Kidney (tissue), 14 donors: Measurements from ENCODE around the gene ZNF592. TPM values are rescaled to one million over a fixed set of nuclear protein-coding genes. Genes with fewer than 3 reads are reported as not detected.

Experiments
- DNase-seq, 5 donors: peaks; one replicate each; pipeline ENCODE4 v3.0.0-alpha.2; 2013 to 2020
- FAIRE-seq: peaks from 2 replicates; lab custom pipeline; 2012; peaks lifted over from hg19 to GRCh38; lab: Jason Lieb, UNC
- H3K27ac ChIP-seq, 2 donors: one replicate each; pipeline ENCODE4 v1.7.0; 2013; ENCODE audit warnings: low read depth in 2 of 2, low read length in 2 of 2, inconsistent platforms in 1 of 2
- H3K27me3 ChIP-seq: one replicate; pipeline ENCODE4 v1.7.1; 2013; ENCODE audit warnings: low read length, inconsistent platforms; ENCODE audit not compliant: control insufficient read depth, insufficient read depth
- H3K36me3 ChIP-seq, 3 donors: one replicate each; pipeline versions ENCODE4 v1.7.0 to v1.7.1; 2013; ENCODE audit warnings: low read length in 3 of 3, control low read depth in 1 of 3, inconsistent platforms in 1 of 3; ENCODE audit not compliant: insufficient read depth in 3 of 3, control insufficient read depth in 2 of 3
- H3K4me1 ChIP-seq, 3 donors: one replicate each; pipeline versions ENCODE4 v1.7.0 to v1.7.1; 2013; ENCODE audit warnings: low read length in 3 of 3, inconsistent platforms in 1 of 3, low read depth in 1 of 3; ENCODE audit not compliant: control insufficient read depth in 2 of 3, insufficient read depth in 2 of 3
- H3K4me3 ChIP-seq, 3 donors: one replicate each; pipeline versions ENCODE4 v1.7.0 to v1.8.1; 2013; ENCODE audit warnings: low read length in 3 of 3, control low read depth in 1 of 3, inconsistent platforms in 1 of 3
- H3K9ac ChIP-seq, 3 donors: one replicate each; pipeline versions ENCODE4 v1.7.0 to v1.7.1; 2013; ENCODE audit warnings: low read length in 3 of 3, control low read depth in 1 of 3, inconsistent platforms in 1 of 3
- H3K9me3 ChIP-seq, 3 donors: one replicate each; pipeline versions ENCODE4 v1.7.0 to v1.7.1; 2013; ENCODE audit warnings: low read length in 3 of 3, control low read depth in 1 of 3, inconsistent platforms in 1 of 3; ENCODE audit not compliant: control insufficient read depth in 2 of 3, insufficient read depth in 1 of 3
- CTCF ChIP-seq: IDR thresholded peaks from 3 replicates; pipeline ENCODE4 v1.5.1; 2012; ENCODE audit warnings: mild to moderate bottlenecking, moderate library complexity, borderline replicate concordance; ENCODE audit not compliant: insufficient read depth; ENCODE audit errors: extremely low read depth
- intact Hi-C: fragments of 100-400 bp; cut with DNase I; formaldehyde crosslinking; loops from one replicate; pipeline ENCODE4 v1.11.1; 2022
- polyA plus RNA-seq: library from polyadenylated mRNA; stranded (reverse); fragments of 350-450 nt; fragmentation: Illumina TruSeq; extraction: RNeasy Lipid Tissue Mini Kit (QIAGEN cat#74804); gene quantifications from one replicate; pipeline ENCODE4 v1.2.3, GENCODE V29; 2014; ENCODE audit warnings: low read depth, low replicate concordance; ENCODE audit not compliant: insufficient read depth
- total RNA-seq: library from RNA; stranded (reverse); fragmentation: NEBNext Ultra II Directional; extraction: Animal tissue kit (Norgen Biotek cat#: 25700); gene quantifications from one replicate; pipeline ENCODE4 v1.2.1, GENCODE V29; 2021
- donor health status: control.
- donor health status: control.
- donor health status: control.
- donor health status: control.
- donor health status: control.
- donor health status: DM: yes; HTN: yes; CAD: no.
- donor health status: Normal renal cell carcinoma (clear cell type).

ZNF592 gene
- total and polyA plus RNA-seq, 2 donors from 2014 or later: 6.9 to 31.6 TPM

GRCh38 chr15:84797212-84797611 lies 48.8 kb downstream of the ZNF592 start:
- Histone ChIP-seq H3K9me3 (no peaks in the 10 kb centered on the region), H3K27me3 (no peaks in the 10 kb centered on the region), H3K4me3 (no peak overlapping the region), H3K27ac (no peak overlapping the region), H3K4me1 (peaks cover 0 to 5% (median 0%) of the 10 kb centered on the region in 3 donors), H3K36me3 (peaks cover 2 to 60% (median 57%) of the 10 kb centered on the region in 3 donors), H3K9ac (no peak overlapping the region)
- FAIRE-seq (no peak), DNase-seq (no peak)
- intact Hi-C loops: no loop called here
- no peak for TF ChIP-seq CTCF

GRCh38 chr15:84797801-84798200 lies 49.4 kb downstream of the ZNF592 start:
- H3K9ac ChIP-seq: no peak overlapping the region
- H3K27me3 ChIP-seq: no peaks in the 10 kb centered on the region
- H3K9me3 ChIP-seq: no peaks in the 10 kb centered on the region
- H3K4me1 ChIP-seq: peaks cover 0 to 5% (median 0%) of the 10 kb centered on the region in 3 donors
- no peak for FAIRE-seq
- DNase-seq: no peak
- intact Hi-C loops: no loop called here
- TF ChIP-seq CTCF: no peak
- peaks cover 2 to 54% (median 54%) of the 10 kb centered on the region in 3 donors for H3K36me3 ChIP-seq
- H3K27ac ChIP-seq: no peak overlapping the region
- no peak overlapping the region for H3K4me3 ChIP-seq

DNA sequence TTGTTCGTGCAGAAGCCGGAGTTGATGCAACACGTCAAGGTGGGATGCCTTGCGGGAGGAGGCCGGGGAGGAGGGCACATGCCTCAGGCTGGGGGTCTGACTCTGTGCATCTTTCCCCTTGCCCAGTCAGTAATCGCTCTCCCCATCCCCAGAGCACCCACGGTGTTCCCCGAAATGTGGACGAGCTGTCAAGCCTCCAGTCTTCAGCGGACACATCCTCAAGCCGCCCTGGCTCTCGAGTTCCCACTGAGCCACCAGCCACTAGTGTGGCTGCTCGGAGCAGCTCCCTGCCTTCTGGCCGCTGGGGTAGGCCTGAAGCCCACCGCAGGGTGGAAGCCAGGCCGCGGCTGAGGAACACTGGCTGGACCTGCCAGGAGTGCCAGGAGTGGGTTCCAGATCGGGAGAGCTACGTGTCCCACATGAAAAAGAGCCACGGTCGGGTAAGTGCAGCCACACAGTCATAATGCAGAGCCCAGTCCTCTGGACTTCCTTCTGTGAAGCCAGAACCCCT lies 50.1 kb downstream of the ZNF592 start:
- DNase-seq: no peak
- intact Hi-C loops: no loop called here

More for the DNA sequence above, 50.1 kb downstream of the ZNF592 start:
- Histone ChIP-seq H3K9ac (no peak overlapping the region), H3K36me3 (peaks cover 2 to 53% (median 48%) of the 10 kb centered on the region in 3 donors), H3K27me3 (no peaks in the 10 kb centered on the region), H3K4me3 (no peak overlapping the region), H3K27ac (no peak overlapping the region), H3K9me3 (no peaks in the 10 kb centered on the region), H3K4me1 (peaks cover 0 to 5% (median 0%) of the 10 kb centered on the region in 3 donors)
- no peak for TF ChIP-seq CTCF
- FAIRE-seq: no peak
